Keratinocyte (primary cell): ENCODE data around the gene NOD1.

Experiments
- EZH2 ChIP-seq: IDR thresholded peaks from one replicate; pipeline ENCODE4 v1.6.1; 2012; ENCODE audit warnings: inconsistent platforms, mild to moderate bottlenecking, low read length, moderate library complexity
- TF ChIP-seq, protein P1 (sequence below), 3 experiments: IDR thresholded peaks in 1 of 3; conservative IDR thresholded peaks in 1 of 3; optimal IDR thresholded peaks in 1 of 3; 2 replicates in 2 of 3; 3 replicates in 1 of 3; pipeline versions ENCODE3 to v1.5.1; 2011; ENCODE audit warnings: low read length in 3 of 3, mild to moderate bottlenecking in 3 of 3, moderate library complexity in 2 of 3, control low read depth in 1 of 3, inconsistent platforms in 1 of 3; ENCODE audit not compliant: insufficient read depth in 2 of 3; ENCODE audit errors: extremely low read depth in 1 of 3

DNA sequence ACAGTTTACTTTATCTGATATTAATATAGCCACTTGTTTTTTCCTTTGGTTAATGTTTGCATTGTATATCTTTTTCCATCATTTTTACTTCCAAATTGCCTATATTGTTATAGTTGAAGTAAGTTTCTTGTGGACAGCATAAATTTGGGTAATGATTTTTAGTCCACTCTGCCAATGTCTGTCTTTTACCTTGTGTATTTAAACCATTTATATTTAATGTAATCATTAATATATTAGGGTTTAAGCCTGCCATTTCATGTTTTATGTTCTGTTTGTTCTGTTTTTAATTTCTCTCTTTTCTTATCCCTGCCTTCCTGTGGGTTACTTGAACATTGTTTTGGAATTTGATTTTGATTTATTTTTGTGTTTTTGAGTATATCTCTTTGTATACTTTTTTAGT lies 12.8 kb upstream of the NOD1 start:
- TF ChIP-seq EZH2, result no peak
- TF ChIP-seq, protein P1, sequence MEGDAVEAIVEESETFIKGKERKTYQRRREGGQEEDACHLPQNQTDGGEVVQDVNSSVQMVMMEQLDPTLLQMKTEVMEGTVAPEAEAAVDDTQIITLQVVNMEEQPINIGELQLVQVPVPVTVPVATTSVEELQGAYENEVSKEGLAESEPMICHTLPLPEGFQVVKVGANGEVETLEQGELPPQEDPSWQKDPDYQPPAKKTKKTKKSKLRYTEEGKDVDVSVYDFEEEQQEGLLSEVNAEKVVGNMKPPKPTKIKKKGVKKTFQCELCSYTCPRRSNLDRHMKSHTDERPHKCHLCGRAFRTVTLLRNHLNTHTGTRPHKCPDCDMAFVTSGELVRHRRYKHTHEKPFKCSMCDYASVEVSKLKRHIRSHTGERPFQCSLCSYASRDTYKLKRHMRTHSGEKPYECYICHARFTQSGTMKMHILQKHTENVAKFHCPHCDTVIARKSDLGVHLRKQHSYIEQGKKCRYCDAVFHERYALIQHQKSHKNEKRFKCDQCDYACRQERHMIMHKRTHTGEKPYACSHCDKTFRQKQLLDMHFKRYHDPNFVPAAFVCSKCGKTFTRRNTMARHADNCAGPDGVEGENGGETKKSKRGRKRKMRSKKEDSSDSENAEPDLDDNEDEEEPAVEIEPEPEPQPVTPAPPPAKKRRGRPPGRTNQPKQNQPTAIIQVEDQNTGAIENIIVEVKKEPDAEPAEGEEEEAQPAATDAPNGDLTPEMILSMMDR (optimal IDR thresholded peaks at IDR 0.05 in 1 of 3, IDR thresholded peaks at IDR 0.05 in 1 of 3, conservative IDR thresholded peaks at IDR 0.05 in 1 of 3; ENCODE audit: extremely low read depth in 1 of 3, insufficient read depth in 2 of 3, low read length in 3 of 3), result no peak
